Peyer's patch (tissue), 4 donors: ENCODE data around the gene TRIM63.

ENCODE experiments used
- CTCF ChIP-seq, 6 experiments: fragments of 450-650 bp in 4 of 6; fragments of 200-600 bp in 2 of 6; sonication (generic) in 1 of 6; IDR thresholded peaks; one replicate each; pipeline ENCODE4 v1.5.1; 2017 to 2019; ENCODE audit warnings: antibody characterized with exemption in 6 of 6, mild to moderate bottlenecking in 3 of 6, moderate library complexity in 1 of 6
- POLR2A ChIP-seq, 2 donors: fragments of 450-650 bp; IDR thresholded peaks; one replicate each; pipeline ENCODE4 v1.5.1; 2017; ENCODE audit warnings: antibody characterized with exemption in 2 of 2, mild to moderate bottlenecking in 2 of 2, moderate library complexity in 2 of 2

GRCh38 chr1:26046246-26047095 is 21.0 kb downstream of the TRIM63 start:
- TF ChIP-seq CTCF (IDR thresholded peaks at IDR 0.05) (no peak), POLR2A (IDR thresholded peaks at IDR 0.05) (no peak)
